Epithelial cell of proximal tubule (primary cell): ENCODE measurements around the gene STARD10. TPM values are rescaled to one million over a fixed set of nuclear protein-coding genes. Genes with fewer than 3 reads are reported as not detected.
"Not testable (repeated sequence)": the region's sequence is repeated elsewhere in the genome, so short reads cannot be mapped to it uniquely, and the experiment has no call there.

Experiments
- DNase-seq: peaks from one replicate; pipeline ENCODE4 v3.0.0-alpha.2; 2011; ENCODE audit warnings: low read depth
- H3K4me3 ChIP-seq: 2 replicates; pipeline ENCODE4 v1.5.1; 2011; ENCODE audit warnings: low read depth, mild to moderate bottlenecking, low read length
- total RNA-seq: library from RNA; depleted of rRNA; stranded (reverse); fragments of >200 nt; gene quantifications from 2 replicates; pipeline ENCODE4 v1.2.3, GENCODE V29; 2015
- TF ChIP-seq, protein P1 (sequence below): conservative IDR thresholded peaks from 2 replicates; pipeline ENCODE4 v1.5.1; 2012; ENCODE audit warnings: low read depth, mild to moderate bottlenecking, low read length

The STARD10 gene
- total RNA-seq, 1 donor from 2014 or later = 54.8 TPM

- H3K4me3 ChIP-seq = no peak overlapping the region
- TF ChIP-seq, protein P1, sequence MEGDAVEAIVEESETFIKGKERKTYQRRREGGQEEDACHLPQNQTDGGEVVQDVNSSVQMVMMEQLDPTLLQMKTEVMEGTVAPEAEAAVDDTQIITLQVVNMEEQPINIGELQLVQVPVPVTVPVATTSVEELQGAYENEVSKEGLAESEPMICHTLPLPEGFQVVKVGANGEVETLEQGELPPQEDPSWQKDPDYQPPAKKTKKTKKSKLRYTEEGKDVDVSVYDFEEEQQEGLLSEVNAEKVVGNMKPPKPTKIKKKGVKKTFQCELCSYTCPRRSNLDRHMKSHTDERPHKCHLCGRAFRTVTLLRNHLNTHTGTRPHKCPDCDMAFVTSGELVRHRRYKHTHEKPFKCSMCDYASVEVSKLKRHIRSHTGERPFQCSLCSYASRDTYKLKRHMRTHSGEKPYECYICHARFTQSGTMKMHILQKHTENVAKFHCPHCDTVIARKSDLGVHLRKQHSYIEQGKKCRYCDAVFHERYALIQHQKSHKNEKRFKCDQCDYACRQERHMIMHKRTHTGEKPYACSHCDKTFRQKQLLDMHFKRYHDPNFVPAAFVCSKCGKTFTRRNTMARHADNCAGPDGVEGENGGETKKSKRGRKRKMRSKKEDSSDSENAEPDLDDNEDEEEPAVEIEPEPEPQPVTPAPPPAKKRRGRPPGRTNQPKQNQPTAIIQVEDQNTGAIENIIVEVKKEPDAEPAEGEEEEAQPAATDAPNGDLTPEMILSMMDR = no peak
Observed at GRCh38 chr11:72829884-72830533, 36.2 kb upstream of the STARD10 start.

DNA sequence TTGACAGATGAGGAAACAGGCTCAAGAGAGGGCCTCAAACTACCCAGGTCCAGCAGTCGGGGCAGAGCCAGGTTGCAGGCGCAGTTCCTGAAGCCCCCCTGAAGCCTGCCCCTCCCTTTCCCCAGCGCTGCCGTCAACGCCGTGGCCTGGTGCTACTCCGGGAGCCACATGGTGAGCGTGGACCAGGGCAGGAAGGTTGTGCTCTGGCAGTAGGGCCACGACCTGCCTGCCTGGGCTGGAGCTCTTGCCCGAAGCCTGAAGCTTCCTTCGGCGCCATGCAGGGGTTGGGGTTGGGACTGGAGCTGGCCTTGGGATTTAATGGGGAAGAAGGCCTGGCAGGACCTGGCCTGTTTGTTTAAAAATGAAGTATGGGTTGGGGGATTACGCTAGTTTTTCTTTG, 35.3 kb upstream of the STARD10 start:
- DNase-seq = no peak
- TF ChIP-seq, protein P1 = no peak
- H3K4me3 ChIP-seq = no peak overlapping the region

More at GRCh38 chr11:72829884-72830533, 36.2 kb upstream of the STARD10 start:
- no peak for DNase-seq

- TF ChIP-seq, protein P1 = no peak
- no peak overlapping the region for H3K4me3 ChIP-seq
- DNase-seq = no peak
Observed at GRCh38 chr11:72828692-72829101, 34.9 kb upstream of the STARD10 start.

- no peak for DNase-seq
- no peak overlapping the region for H3K4me3 ChIP-seq
- TF ChIP-seq, protein P1 = no peak
Observed at GRCh38 chr11:72828081-72828567, 34.3 kb upstream of the STARD10 start.

GRCh38 chr11:72827656-72828055, 33.8 kb upstream of the STARD10 start:
- not testable (repeated sequence) for DNase-seq, H3K4me3 ChIP-seq

DNA sequence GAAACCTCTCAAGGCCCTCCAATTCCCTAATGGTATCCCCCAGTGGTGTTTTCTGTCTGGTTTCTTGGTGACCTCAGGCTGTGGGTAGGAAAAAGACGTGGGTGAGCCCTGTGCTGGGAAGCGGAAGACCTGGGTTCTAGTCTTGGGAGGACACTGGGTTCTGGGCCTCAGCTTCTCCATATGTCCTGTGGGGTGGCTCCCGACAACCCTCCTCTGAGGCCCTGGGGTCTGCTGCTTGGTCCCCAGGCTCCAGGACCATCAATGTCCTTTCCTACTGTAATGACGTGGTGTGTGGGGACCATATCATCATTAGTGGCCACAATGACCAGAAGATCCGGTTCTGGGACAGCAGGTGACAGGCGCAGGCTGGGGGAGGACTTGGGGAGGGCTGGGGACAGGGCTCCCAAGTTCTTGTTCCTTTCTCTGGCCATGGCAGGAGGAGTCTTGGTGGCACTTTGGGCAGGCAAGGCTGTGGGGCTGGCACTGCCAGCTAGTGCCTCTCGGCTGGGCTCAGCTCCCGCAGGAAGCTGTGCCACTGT, 33.2 kb upstream of the STARD10 start:
- no peak overlapping the region for H3K4me3 ChIP-seq
- DNase-seq = no peak
- TF ChIP-seq, protein P1 = no peak

DNA sequence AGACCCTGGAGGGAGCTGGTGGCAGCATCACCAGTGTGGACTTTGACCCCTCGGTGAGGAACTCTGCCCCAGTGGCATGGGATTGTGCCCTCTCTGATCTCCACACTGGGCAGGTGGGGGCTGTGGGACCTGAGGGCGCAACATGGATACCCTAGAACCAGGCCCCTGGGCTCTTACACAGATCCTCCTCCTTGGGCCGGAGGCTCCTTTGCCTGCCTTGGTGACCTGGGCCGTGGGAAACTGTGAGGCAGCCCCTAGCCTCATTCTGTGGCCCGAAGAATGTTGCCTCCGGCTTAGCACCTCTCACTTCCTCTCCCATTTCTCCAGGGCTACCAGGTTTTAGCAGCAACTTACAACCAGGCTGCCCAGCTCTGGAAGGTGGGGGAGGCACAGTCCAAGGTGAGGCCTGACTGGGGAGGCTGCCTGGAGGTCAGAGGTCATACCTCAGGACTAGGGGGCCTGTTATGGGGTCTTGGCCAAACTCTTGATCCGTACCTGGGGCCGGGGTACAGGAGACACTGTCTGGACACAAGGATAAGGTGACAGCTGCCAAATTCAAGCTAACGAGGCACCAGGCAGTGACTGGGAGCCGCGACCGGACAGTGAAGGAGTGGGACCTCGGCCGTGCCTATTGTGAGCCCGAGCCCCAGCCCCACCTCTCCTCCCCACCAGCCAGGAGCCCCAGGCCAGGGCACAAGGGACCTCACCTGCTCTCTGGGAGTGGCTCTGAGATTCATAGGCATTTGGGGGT, 32.5 kb upstream of the STARD10 start:
- TF ChIP-seq, protein P1 = no peak
- no peak for DNase-seq

More for the DNA sequence above, 32.5 kb upstream of the STARD10 start:
- H3K4me3 ChIP-seq = no peak overlapping the region
